ENCODE data around the gene ST14. TPM values are rescaled to one million over a fixed set of nuclear protein-coding genes. Genes with fewer than 3 reads are reported as not detected.

Gene ST14
- total RNA-seq, 2 donors from 2014 or later: 537 to 604 TPM

DNA sequence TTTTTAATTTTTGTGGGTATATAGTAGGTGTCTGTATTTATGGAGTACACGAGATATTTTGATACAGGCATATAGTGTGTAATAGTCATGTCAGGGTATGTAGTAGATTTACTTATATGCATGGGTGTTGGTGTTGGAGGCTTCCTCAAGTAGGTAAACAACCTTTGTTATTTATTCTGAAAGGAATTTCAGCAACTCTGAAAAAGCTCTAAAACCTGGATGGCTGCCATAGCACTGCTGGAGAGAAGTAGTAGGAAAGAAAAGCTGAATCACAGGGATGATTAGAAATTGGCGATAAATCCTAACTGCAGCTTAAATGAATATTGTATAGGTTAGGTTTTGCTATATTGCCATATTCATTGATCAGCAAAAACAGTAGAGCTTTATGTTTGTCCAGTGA, 44.4 kb upstream of the ST14 start:
- no peak for DNase-seq
- H3K9ac ChIP-seq (ENCODE audit: low read depth in 2 of 2, low read length in 2 of 2): no peak overlapping the region
- H3K4me1 ChIP-seq: no peaks in the 10 kb centered on the region
- no peak overlapping the region for H3K27ac ChIP-seq
- no peak overlapping the region for H3K4me3 ChIP-seq
- intact Hi-C loops (cut with DNase I): no loop called here
- TF ChIP-seq, protein P1, sequence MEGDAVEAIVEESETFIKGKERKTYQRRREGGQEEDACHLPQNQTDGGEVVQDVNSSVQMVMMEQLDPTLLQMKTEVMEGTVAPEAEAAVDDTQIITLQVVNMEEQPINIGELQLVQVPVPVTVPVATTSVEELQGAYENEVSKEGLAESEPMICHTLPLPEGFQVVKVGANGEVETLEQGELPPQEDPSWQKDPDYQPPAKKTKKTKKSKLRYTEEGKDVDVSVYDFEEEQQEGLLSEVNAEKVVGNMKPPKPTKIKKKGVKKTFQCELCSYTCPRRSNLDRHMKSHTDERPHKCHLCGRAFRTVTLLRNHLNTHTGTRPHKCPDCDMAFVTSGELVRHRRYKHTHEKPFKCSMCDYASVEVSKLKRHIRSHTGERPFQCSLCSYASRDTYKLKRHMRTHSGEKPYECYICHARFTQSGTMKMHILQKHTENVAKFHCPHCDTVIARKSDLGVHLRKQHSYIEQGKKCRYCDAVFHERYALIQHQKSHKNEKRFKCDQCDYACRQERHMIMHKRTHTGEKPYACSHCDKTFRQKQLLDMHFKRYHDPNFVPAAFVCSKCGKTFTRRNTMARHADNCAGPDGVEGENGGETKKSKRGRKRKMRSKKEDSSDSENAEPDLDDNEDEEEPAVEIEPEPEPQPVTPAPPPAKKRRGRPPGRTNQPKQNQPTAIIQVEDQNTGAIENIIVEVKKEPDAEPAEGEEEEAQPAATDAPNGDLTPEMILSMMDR (IDR thresholded peaks at IDR 0.05): no peak
- H3K36me3 ChIP-seq: peaks cover 14% of the 10 kb centered on the region
- H3K9me3 ChIP-seq: no peaks in the 10 kb centered on the region
- no peaks in the 10 kb centered on the region for H3K27me3 ChIP-seq

DNA sequence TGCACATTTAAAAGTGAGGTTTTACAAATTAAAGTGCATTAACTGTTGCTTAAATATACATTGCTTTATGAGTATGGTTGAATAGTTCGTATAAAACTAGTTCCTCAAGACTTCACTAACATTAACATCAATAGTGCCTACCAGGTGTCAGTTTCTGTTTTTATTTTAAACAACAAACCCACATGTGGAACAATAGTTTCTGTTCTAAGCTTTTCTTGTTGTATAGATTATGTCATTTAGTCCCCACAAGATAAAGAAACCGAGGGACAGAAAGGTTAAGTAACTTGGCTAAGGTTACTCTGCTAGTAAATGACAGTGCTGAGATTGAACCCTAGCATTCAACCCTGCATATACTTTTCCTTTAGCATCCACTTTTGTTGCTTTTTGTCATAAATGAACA, 41.4 kb upstream of the ST14 start:
- Histone ChIP-seq H3K4me3 (no peak overlapping the region), H3K27ac (no peak overlapping the region), H3K27me3 (no peaks in the 10 kb centered on the region), H3K4me1 (no peaks in the 10 kb centered on the region), H3K9me3 (no peaks in the 10 kb centered on the region), H3K36me3 (peaks cover 3% of the 10 kb centered on the region), H3K9ac (ENCODE audit: low read depth in 2 of 2, low read length in 2 of 2) (no peak overlapping the region)
- DNase-seq: no peak
- intact Hi-C loops (cut with DNase I): no loop called here
- TF ChIP-seq, protein P1 (IDR thresholded peaks at IDR 0.05): no peak

DNA sequence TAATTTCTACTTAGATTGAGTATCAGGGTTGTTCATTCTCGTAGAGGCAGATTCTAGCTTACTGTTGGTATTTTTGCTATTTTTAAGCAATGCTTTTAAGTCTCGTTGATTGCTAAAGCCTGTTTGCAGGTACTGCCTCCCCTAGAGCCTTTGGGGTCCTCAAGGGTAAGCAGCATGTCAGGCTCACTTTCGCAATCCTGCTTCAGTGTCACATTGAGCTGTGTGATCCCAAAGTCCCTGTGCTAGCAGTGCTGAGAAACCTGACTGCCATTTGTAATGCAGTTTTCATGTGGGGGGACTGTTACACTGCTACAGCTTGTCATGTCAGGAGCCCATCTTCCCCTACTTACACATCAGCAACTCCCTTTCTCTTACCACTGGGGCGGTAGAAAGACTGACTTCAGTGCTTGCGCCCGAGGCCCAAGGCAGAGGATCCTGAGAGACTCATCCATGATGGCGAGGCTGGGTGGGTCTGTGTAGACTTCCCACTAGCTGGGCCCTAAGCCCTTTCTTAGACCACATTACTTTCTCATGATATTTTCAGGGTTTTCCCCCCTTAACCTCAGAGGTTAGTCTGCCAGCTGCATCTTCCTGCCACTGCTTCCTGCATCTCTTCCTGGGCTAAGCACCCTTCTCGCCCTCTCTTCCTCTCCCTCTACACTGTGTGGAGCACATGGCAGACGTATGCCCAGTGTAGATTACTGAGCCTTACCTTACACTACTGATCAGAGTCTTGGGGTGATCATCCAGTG, 40.8 kb upstream of the ST14 start:
- intact Hi-C loops (cut with DNase I): no loop called here
- Histone ChIP-seq H3K36me3 (peaks cover 3% of the 10 kb centered on the region), H3K9ac (ENCODE audit: low read depth in 2 of 2, low read length in 2 of 2) (no peak overlapping the region), H3K27ac (no peak overlapping the region), H3K27me3 (no peaks in the 10 kb centered on the region), H3K4me3 (no peak overlapping the region), H3K9me3 (no peaks in the 10 kb centered on the region), H3K4me1 (no peaks in the 10 kb centered on the region)
- no peak for DNase-seq
- TF ChIP-seq, protein P1 (IDR thresholded peaks at IDR 0.05): no peak

DNA sequence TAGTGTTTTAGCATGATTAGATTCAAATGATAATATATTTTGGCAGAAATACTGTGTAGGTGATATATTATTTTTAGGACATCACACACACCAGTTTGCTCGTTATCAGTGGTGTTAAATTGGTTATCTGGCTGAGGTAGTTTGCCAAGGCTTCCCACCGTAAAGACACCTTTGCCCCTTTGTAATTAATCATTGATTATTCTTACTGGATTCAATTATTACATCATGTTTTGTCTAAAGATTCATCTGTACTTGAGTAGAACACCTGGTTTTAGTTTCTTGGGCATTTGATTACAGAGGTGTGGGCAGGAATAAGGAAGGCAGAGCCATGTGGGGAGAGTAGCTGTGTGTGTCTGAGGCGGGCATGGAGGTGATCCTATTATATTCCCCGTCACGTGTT, 39.5 kb upstream of the ST14 start:
- H3K27me3 ChIP-seq: no peaks in the 10 kb centered on the region
- H3K27ac ChIP-seq: no peak overlapping the region
- DNase-seq: no peak
- no peaks in the 10 kb centered on the region for H3K9me3 ChIP-seq
- H3K4me3 ChIP-seq: no peak overlapping the region
- peaks cover 3% of the 10 kb centered on the region for H3K36me3 ChIP-seq
- no peak overlapping the region for H3K9ac ChIP-seq (ENCODE audit: low read depth in 2 of 2, low read length in 2 of 2)
- intact Hi-C loops (cut with DNase I): no loop called here
- H3K4me1 ChIP-seq: no peaks in the 10 kb centered on the region
- TF ChIP-seq, protein P1 (IDR thresholded peaks at IDR 0.05): no peak

DNA sequence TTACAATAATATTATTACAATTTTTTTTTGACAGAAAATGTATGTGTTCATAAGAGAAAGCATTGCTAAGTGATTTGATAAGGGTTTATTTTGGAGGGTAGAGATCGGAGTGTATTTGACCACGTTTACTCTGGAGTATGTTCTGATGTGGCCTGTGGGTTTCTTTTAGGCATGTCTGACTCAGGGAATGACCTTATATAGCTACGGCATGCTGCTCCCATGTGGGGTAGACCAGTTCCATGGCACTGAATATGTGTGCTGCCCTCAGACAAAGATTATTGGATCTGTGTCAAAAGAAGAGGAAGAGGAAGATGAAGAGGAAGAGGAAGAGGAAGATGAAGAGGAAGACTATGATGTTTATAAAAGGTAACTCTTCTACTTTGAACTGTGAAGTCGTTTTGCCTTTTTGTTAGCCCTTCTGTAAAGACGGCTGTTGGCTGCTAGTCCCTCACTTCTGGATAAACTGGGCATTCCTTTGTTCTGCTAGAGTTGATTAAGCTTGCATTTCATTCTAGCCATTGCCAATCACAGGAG, 38.1 kb upstream of the ST14 start:
- Histone ChIP-seq H3K9me3 (no peaks in the 10 kb centered on the region), H3K27ac (no peak overlapping the region), H3K4me3 (no peak overlapping the region), H3K9ac (ENCODE audit: low read depth in 2 of 2, low read length in 2 of 2) (no peak overlapping the region), H3K36me3 (peaks cover under 1% of the 10 kb centered on the region), H3K27me3 (no peaks in the 10 kb centered on the region), H3K4me1 (no peaks in the 10 kb centered on the region)
- TF ChIP-seq, protein P1 (IDR thresholded peaks at IDR 0.05): no peak
- intact Hi-C loops (cut with DNase I): no loop called here
- no peak for DNase-seq

All from colonic mucosa (tissue), 4 donors.